Ishikawa (cell line): Measurements from ENCODE around the gene SDK1.

ENCODE experiments used
- CEBPB ChIP-seq: IDR thresholded peaks from 2 replicates; pipeline ENCODE4 v1.6.1; 2012
- CREB1 ChIP-seq: IDR thresholded peaks from 2 replicates; pipeline ENCODE4 v1.6.1; 2012; ENCODE audit warnings: low read depth
- EGR1 ChIP-seq: IDR thresholded peaks from 2 replicates; pipeline ENCODE4 v1.6.1; 2012
- EP300 ChIP-seq: IDR thresholded peaks from 2 replicates; pipeline ENCODE4 v1.6.1; 2012; ENCODE audit warnings: borderline replicate concordance
- FOXM1 ChIP-seq: IDR thresholded peaks from 2 replicates; pipeline ENCODE4 v1.6.1; 2012; ENCODE audit warnings: low read depth, borderline replicate concordance
- NFIC ChIP-seq: IDR thresholded peaks from 2 replicates; pipeline ENCODE4 v1.6.1; 2012
- RAD21 ChIP-seq: IDR thresholded peaks from 2 replicates; pipeline ENCODE4 v1.6.1; 2012; ENCODE audit warnings: low read depth
- REST ChIP-seq: IDR thresholded peaks from 2 replicates; pipeline ENCODE4 v1.6.1; 2012; ENCODE audit warnings: low read depth, mild to moderate bottlenecking
- TAF1 ChIP-seq: IDR thresholded peaks from 2 replicates; pipeline ENCODE4 v1.6.1; 2012; ENCODE audit warnings: low read depth, mild to moderate bottlenecking
- TCF12 ChIP-seq: IDR thresholded peaks from 2 replicates; pipeline ENCODE4 v1.6.1; 2012; ENCODE audit warnings: low read depth
- TEAD4 ChIP-seq: IDR thresholded peaks from 2 replicates; pipeline ENCODE4 v1.6.1; 2012
- YY1 ChIP-seq: IDR thresholded peaks from 2 replicates; pipeline ENCODE4 v1.6.1; 2012; ENCODE audit warnings: low read depth
- ZBTB7A ChIP-seq: IDR thresholded peaks from 2 replicates; pipeline ENCODE4 v1.6.1; 2012; ENCODE audit warnings: low read depth
- TF ChIP-seq, protein P1 (sequence below): IDR thresholded peaks from 2 replicates; pipeline ENCODE4 v1.6.1; 2012
- TF ChIP-seq, protein P2 (sequence below): IDR thresholded peaks from 2 replicates; pipeline ENCODE4 v1.6.1; 2012

SDK1 gene

GRCh38 chr7:4269746-4270145 is 968.7 kb downstream of the SDK1 start:
- no peak for TF ChIP-seq TEAD4
- TF ChIP-seq TAF1: no peak
- TF ChIP-seq CEBPB: no peak
- TF ChIP-seq REST: no peak
- no peak for TF ChIP-seq TCF12
- TF ChIP-seq NFIC: no peak
- TF ChIP-seq, protein P1, sequence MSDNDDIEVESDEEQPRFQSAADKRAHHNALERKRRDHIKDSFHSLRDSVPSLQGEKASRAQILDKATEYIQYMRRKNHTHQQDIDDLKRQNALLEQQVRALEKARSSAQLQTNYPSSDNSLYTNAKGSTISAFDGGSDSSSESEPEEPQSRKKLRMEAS: no peak
- TF ChIP-seq, protein P2, sequence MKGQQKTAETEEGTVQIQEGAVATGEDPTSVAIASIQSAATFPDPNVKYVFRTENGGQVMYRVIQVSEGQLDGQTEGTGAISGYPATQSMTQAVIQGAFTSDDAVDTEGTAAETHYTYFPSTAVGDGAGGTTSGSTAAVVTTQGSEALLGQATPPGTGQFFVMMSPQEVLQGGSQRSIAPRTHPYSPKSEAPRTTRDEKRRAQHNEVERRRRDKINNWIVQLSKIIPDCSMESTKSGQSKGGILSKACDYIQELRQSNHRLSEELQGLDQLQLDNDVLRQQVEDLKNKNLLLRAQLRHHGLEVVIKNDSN: no peak
- TF ChIP-seq EGR1: no peak
- TF ChIP-seq ZBTB7A: no peak
- TF ChIP-seq RAD21: no peak
- no peak for TF ChIP-seq FOXM1
- TF ChIP-seq YY1: no peak
- TF ChIP-seq EP300: no peak
- no peak for TF ChIP-seq CREB1

- TF ChIP-seq TEAD4 (no peak), EGR1 (no peak), EP300 (no peak), CEBPB (no peak), REST (no peak), TCF12 (no peak), RAD21 (no peak), ZBTB7A (no peak)
- TF ChIP-seq, protein P1: no peak
These were observed 969.2 kb downstream of the SDK1 start for GRCh38 chr7:4270268-4270667.

GRCh38 chr7:4270941-4271715 is 970.1 kb downstream of the SDK1 start:
- TF ChIP-seq FOXM1 (no peak), EP300 (no peak), NFIC (no peak), TAF1 (no peak), TEAD4 (no peak), CEBPB (no peak), RAD21 (no peak), ZBTB7A (no peak), TCF12 (no peak), REST (no peak), YY1 (no peak), CREB1 (no peak), EGR1 (no peak)
- TF ChIP-seq, protein P1: no peak

- TF ChIP-seq TEAD4: no peak
- no peak for TF ChIP-seq TAF1
- TF ChIP-seq CEBPB: no peak
- TF ChIP-seq ZBTB7A: no peak
- TF ChIP-seq, protein P2: no peak
- no peak for TF ChIP-seq FOXM1
- TF ChIP-seq EP300: no peak
- TF ChIP-seq TCF12: no peak
- no peak for TF ChIP-seq YY1
- TF ChIP-seq REST: no peak
- TF ChIP-seq CREB1: no peak
- TF ChIP-seq NFIC: no peak
- no peak for TF ChIP-seq EGR1
- TF ChIP-seq, protein P1: no peak
- no peak for TF ChIP-seq RAD21
These were observed 970.6 kb downstream of the SDK1 start for GRCh38 chr7:4271716-4272015.
